Trophoblast cell (in vitro differentiated cells and primary cell): Measurements from ENCODE around the gene RETREG1.

ENCODE experiments used
- DNase-seq, 2 donors: peaks; one replicate each; pipeline ENCODE4 v3.0.0-alpha.2; 2016
- H2AFZ ChIP-seq: 2 replicates; pipeline ENCODE4 v1.6.1; 2013; ENCODE audit warnings: low read length, moderate library complexity, mild to moderate bottlenecking; ENCODE audit not compliant: insufficient read depth, poor library complexity
- H2AK5ac ChIP-seq: 2 replicates; pipeline ENCODE4 v1.6.1; 2013; ENCODE audit warnings: mild to moderate bottlenecking, low read length
- H2BK120ac ChIP-seq: 2 replicates; pipeline ENCODE4 v1.6.1; 2013; ENCODE audit warnings: low read length, mild to moderate bottlenecking, moderate library complexity; ENCODE audit not compliant: insufficient read depth, poor library complexity
- H2BK12ac ChIP-seq: 2 replicates; pipeline ENCODE4 v1.6.1; 2013; ENCODE audit warnings: mild to moderate bottlenecking, low read length, moderate library complexity
- H2BK5ac ChIP-seq: 2 replicates; pipeline ENCODE4 v1.6.1; 2013; ENCODE audit warnings: low read length, low read depth, moderate library complexity, mild to moderate bottlenecking; ENCODE audit not compliant: poor library complexity
- H3K14ac ChIP-seq: 2 replicates; pipeline ENCODE4 v1.6.1; 2013; ENCODE audit warnings: mild to moderate bottlenecking, low read length
- H3K18ac ChIP-seq: 2 replicates; pipeline ENCODE4 v1.6.1; 2013; ENCODE audit warnings: mild to moderate bottlenecking, low read length
- H3K23ac ChIP-seq: 2 replicates; pipeline ENCODE4 v1.6.1; 2013; ENCODE audit warnings: low read length
- H3K27ac ChIP-seq: 2 replicates; pipeline ENCODE4 v1.5.1; 2013; ENCODE audit warnings: low read depth, mild to moderate bottlenecking, inconsistent platforms, low read length, moderate library complexity
- H3K27me3 ChIP-seq: 2 replicates; pipeline ENCODE4 v1.6.1; 2013; ENCODE audit warnings: inconsistent platforms, mild to moderate bottlenecking, low read length, moderate library complexity; ENCODE audit not compliant: insufficient read depth
- H3K36me3 ChIP-seq, 2 experiments: 1 replicate in 1 of 2; 2 replicates in 1 of 2; pipeline ENCODE4 v1.6.1; 2013; ENCODE audit warnings: low read length in 2 of 2, mild to moderate bottlenecking in 2 of 2, moderate library complexity in 1 of 2; ENCODE audit not compliant: insufficient read depth in 2 of 2, control insufficient read depth in 1 of 2
- H3K4ac ChIP-seq: 2 replicates; pipeline ENCODE4 v1.6.1; 2013; ENCODE audit warnings: low read depth, mild to moderate bottlenecking, low read length, moderate library complexity
- H3K4me1 ChIP-seq, 2 experiments: 1 replicate in 1 of 2; 2 replicates in 1 of 2; pipeline ENCODE4 v1.6.1; 2013; ENCODE audit warnings: low read length in 2 of 2, mild to moderate bottlenecking in 2 of 2, moderate library complexity in 1 of 2; ENCODE audit not compliant: insufficient read depth in 2 of 2, control insufficient read depth in 1 of 2
- H3K4me2 ChIP-seq: 2 replicates; pipeline ENCODE4 v1.6.1; 2013; ENCODE audit warnings: inconsistent platforms, mild to moderate bottlenecking, low read length, moderate library complexity
- H3K4me3 ChIP-seq: 2 replicates; pipeline ENCODE4 v1.5.1; 2013; ENCODE audit warnings: mild to moderate bottlenecking, low read depth, low read length, inconsistent platforms
- H3K79me1 ChIP-seq: one replicate; pipeline ENCODE4 v1.6.1; 2013; ENCODE audit warnings: low read length
- H3K79me2 ChIP-seq: 2 replicates; pipeline ENCODE4 v1.6.1; 2013; ENCODE audit warnings: low read length, mild to moderate bottlenecking; ENCODE audit not compliant: control insufficient read depth, insufficient read depth, poor library complexity
- H3K9ac ChIP-seq: 2 replicates; pipeline ENCODE4 v1.6.1; 2013; ENCODE audit warnings: mild to moderate bottlenecking, low read length
- H3K9me3 ChIP-seq: 2 replicates; pipeline ENCODE4 v1.6.1; 2013; ENCODE audit warnings: low read depth, mild to moderate bottlenecking, control low read depth, inconsistent platforms, low read length; ENCODE audit not compliant: insufficient read depth
- H4K12ac ChIP-seq: 2 replicates; pipeline ENCODE4 v1.6.1; 2013; ENCODE audit warnings: low read depth, mild to moderate bottlenecking, low read length, moderate library complexity
- H4K8ac ChIP-seq: 2 replicates; pipeline ENCODE4 v1.6.1; 2013; ENCODE audit warnings: low read depth, mild to moderate bottlenecking, low read length, moderate library complexity
- H4K91ac ChIP-seq: one replicate; pipeline ENCODE4 v1.6.1; 2013; ENCODE audit warnings: low read depth, mild to moderate bottlenecking, low read length, moderate library complexity
- WGBS: extraction: QIAGEN DNeasy Blood & Tissue Kit; methylation state at CpG from one replicate; pipeline ENCODE4 v1.1.7; 2013; ENCODE audit warnings: missing lambda C conversion rate; ENCODE audit not compliant: insufficient read length, insufficient coverage; ENCODE audit errors: extremely low coverage; 5-methylcytosine and 5-hydroxymethylcytosine counted together

RETREG1 gene

DNA sequence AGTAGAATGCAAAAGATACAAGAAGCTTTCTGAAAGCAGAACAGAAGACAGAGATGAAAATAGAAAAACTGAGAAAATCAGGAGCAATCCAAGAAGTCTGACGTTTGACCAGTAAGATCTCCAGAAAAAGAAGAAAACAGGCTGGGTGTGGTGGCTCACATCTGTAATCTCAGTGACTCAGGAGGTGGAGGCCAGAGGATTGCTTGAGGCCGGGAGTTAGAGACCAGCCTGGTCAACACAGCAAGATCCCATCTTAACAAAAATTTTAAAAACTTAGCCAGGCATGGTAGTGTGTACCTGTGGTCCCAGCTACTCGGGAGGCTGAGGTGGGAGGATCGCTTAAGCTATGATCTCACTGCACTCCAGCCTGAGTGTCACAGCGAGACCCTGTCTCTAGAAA, 15.9 kb downstream of the RETREG1 start:
- Histone ChIP-seq H4K91ac (no peak overlapping the region), H3K27me3 (no peaks in the 10 kb centered on the region), H3K79me2 (no peaks in the 10 kb centered on the region), H3K14ac (no peak overlapping the region), H3K4ac (no peak overlapping the region), H3K18ac (no peak overlapping the region), H4K12ac (no peak overlapping the region), H4K8ac (no peak overlapping the region), H3K79me1 (no peaks in the 10 kb centered on the region), H3K4me2 (no peak overlapping the region), H3K23ac (no peak overlapping the region), H2BK12ac (no peak overlapping the region), H3K9me3 (peaks cover 1% of the 10 kb centered on the region), H3K4me3 (no peak overlapping the region), H2AFZ (no peak overlapping the region), H2AK5ac (no peak overlapping the region), H3K36me3 (no peaks in the 10 kb centered on the region), H3K9ac (no peak overlapping the region), H3K4me1 (peaks cover 0 to 2% of the 10 kb centered on the region in 2 experiments), H2BK5ac (no peak overlapping the region), H3K27ac (no peak overlapping the region), H2BK120ac (no peak overlapping the region)
- no CpG with 5 or more reads among the region's 5 CpGs for WGBS
- peak; percentile 64 to 75 for DNase-seq

DNA sequence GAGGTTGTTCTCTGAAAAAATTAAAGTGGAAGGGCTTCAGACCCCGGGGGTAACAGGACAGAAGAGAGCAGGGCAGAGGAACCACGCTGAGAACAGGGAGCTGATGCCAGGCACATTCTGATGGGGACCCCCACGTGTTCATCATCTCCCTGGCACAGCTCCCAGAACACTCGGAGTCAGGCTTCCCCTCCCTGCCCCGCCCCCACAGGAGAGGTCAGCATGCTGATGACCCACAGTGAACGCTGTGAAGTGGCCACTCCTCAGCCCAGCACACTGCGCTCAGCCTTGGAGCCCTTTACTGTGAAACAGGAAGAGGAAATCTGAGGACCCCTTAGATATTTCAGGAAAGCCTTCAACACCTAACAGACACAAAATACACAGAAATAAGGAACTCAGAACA, 16.4 kb downstream of the RETREG1 start:
- Histone ChIP-seq H3K9me3 (peaks cover 1% of the 10 kb centered on the region), H2BK5ac (no peak overlapping the region), H2AK5ac (no peak overlapping the region), H4K12ac (no peak overlapping the region), H4K8ac (no peak overlapping the region), H4K91ac (no peak overlapping the region), H3K9ac (no peak overlapping the region), H3K79me2 (no peaks in the 10 kb centered on the region), H2BK12ac (no peak overlapping the region), H3K14ac (no peak overlapping the region), H3K36me3 (no peaks in the 10 kb centered on the region), H3K4me3 (no peak overlapping the region), H2AFZ (no peak overlapping the region), H3K4me1 (peaks cover 0 to 2% of the 10 kb centered on the region in 2 experiments), H3K27ac (no peak overlapping the region), H3K27me3 (no peaks in the 10 kb centered on the region), H2BK120ac (no peak overlapping the region), H3K23ac (no peak overlapping the region), H3K79me1 (no peaks in the 10 kb centered on the region), H3K4me2 (no peak overlapping the region), H3K18ac (no peak overlapping the region), H3K4ac (no peak overlapping the region)
- no CpG with 5 or more reads among the region's 7 CpGs for WGBS
- no peak for DNase-seq

DNA sequence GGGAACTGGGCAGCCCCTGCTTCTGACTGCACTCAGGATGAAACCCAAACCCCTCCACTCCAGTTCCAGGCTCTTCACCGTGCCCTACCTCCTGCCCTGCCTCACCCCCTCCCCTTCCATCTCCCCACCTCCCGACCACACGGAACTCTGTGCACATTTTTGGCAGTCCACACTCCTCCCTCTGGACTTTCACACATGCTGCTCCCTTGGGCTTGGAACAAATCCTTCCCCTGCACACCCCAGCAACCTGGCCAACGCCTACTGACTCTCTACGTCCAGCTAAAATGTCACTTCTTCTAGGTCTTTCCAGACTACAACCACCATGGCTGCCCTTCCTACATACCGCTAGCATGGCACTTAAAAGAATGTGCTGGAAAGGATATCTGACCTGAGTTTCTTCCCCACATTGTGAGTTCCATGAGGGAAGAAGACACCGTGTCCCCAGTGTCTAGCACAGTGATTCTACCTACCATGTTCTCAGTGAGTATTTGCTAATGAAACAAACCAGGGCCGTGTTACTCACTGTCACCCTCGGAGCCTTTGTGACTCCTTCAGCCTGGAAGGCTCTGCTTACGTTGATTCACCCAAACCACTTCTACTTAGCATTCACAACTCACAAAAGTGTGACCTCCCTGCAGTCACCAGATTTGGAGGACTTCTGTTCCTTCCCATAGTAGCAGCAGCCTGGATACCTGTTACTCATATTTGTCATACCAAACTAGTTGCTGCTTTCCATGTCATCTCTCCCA, 18.7 kb downstream of the RETREG1 start:
- Histone ChIP-seq H3K79me1 (no peaks in the 10 kb centered on the region), H4K8ac (no peak overlapping the region), H2BK120ac (no peak overlapping the region), H3K14ac (no peak overlapping the region), H2AFZ (no peak overlapping the region), H3K4me2 (no peak overlapping the region), H3K79me2 (no peaks in the 10 kb centered on the region), H3K27ac (no peak overlapping the region), H2BK5ac (no peak overlapping the region), H3K36me3 (no peaks in the 10 kb centered on the region), H4K12ac (no peak overlapping the region), H3K9ac (no peak overlapping the region), H3K27me3 (no peaks in the 10 kb centered on the region), H3K4me1 (peaks cover 0 to 2% of the 10 kb centered on the region in 2 experiments), H3K9me3 (peaks cover 1% of the 10 kb centered on the region), H3K4me3 (no peak overlapping the region), H2BK12ac (no peak overlapping the region), H3K18ac (no peak overlapping the region), H2AK5ac (no peak overlapping the region), H3K4ac (no peak overlapping the region), H3K23ac (no peak overlapping the region), H4K91ac (no peak overlapping the region)
- WGBS: no CpG with 5 or more reads among the region's 10 CpGs
- DNase-seq: peak; percentile 17 to 36

DNA sequence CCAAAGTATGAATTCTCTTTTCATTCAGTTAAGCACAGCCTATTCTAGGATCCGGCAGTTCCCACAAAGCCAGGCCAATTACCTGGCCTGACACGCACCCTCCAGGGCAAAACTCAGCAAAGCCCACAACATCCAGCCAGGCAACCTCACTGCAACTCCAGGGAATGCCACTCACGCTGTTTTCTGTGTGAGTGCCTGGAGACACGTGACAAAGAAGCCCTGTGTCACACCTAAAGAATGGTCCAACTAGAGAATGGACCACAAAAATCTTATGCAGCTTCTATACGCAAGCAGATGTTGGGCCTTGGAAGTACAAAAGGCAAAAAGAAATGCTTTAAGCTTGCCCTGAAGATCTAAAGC, 20.2 kb downstream of the RETREG1 start:
- H3K27ac ChIP-seq: no peak overlapping the region
- peak; percentile 83 to 88 for DNase-seq
- H2AK5ac ChIP-seq: no peak overlapping the region
- H4K12ac ChIP-seq: no peak overlapping the region
- no peaks in the 10 kb centered on the region for H3K79me2 ChIP-seq
- H3K18ac ChIP-seq: no peak overlapping the region
- H3K9ac ChIP-seq: no peak overlapping the region
- H4K91ac ChIP-seq: no peak overlapping the region
- no peak overlapping the region for H2BK12ac ChIP-seq
- H3K4me2 ChIP-seq: no peak overlapping the region
- no peak overlapping the region for H2BK120ac ChIP-seq
- no peaks in the 10 kb centered on the region for H3K27me3 ChIP-seq
- no peak overlapping the region for H2BK5ac ChIP-seq
- no peak overlapping the region for H2AFZ ChIP-seq
- no peaks in the 10 kb centered on the region for H3K79me1 ChIP-seq
- WGBS: no CpG with 5 or more reads among the region's 5 CpGs
- H3K14ac ChIP-seq: no peak overlapping the region
- no peaks in the 10 kb centered on the region for H3K36me3 ChIP-seq
- H4K8ac ChIP-seq: no peak overlapping the region
- peaks cover 0 to 2% of the 10 kb centered on the region in 2 experiments for H3K4me1 ChIP-seq
- no peak overlapping the region for H3K4me3 ChIP-seq
- H3K9me3 ChIP-seq: peaks cover 1% of the 10 kb centered on the region
- H3K23ac ChIP-seq: no peak overlapping the region
- no peak overlapping the region for H3K4ac ChIP-seq
